IPS DF 4.7 (cell line): ENCODE results near the gene GNB4.

Experiments
- DNase-seq: peaks from one replicate; pipeline ENCODE4 v3.0.0-alpha.2; 2013; ENCODE audit warnings: low spot score; ENCODE audit errors: extremely low read depth

Gene GNB4

GRCh38 chr3:179451265-179452175 is at the start of gene GNB4:
Gene GNB4, minus strand, starts transcription at chr3:179451470. Its CDS starts 25,270 bp downstream, at chr3:179426200.
- DNase-seq: no peak

- DNase-seq: no peak
These were observed 44.2 kb upstream of the GNB4 start for GRCh38 chr3:179495483-179495882.

- no peak for DNase-seq
These were observed 42.0 kb upstream of the GNB4 start for GRCh38 chr3:179493260-179493659.

- no peak for DNase-seq
These were observed 36.9 kb upstream of the GNB4 start for GRCh38 chr3:179488213-179488612.

GRCh38 chr3:179486806-179487205 is 35.5 kb upstream of the GNB4 start:
- DNase-seq: no peak

GRCh38 chr3:179482857-179483256 is 31.6 kb upstream of the GNB4 start:
- DNase-seq: no peak

- DNase-seq: no peak
These were observed 24.9 kb upstream of the GNB4 start for GRCh38 chr3:179476215-179476614.

- DNase-seq: no peak
These were observed 23.2 kb upstream of the GNB4 start for GRCh38 chr3:179474480-179474879.

- DNase-seq: no peak
These were observed 22.3 kb upstream of the GNB4 start for GRCh38 chr3:179473565-179473964.

GRCh38 chr3:179464323-179465092 is 13.2 kb upstream of the GNB4 start:
- DNase-seq: no peak

GRCh38 chr3:179463319-179463718 is 12.0 kb upstream of the GNB4 start:
- no peak for DNase-seq

GRCh38 chr3:179460260-179460659 is 9.0 kb upstream of the GNB4 start:
- no peak for DNase-seq

- DNase-seq: no peak
These were observed 4.7 kb upstream of the GNB4 start for GRCh38 chr3:179455954-179456353.

- DNase-seq: no peak
These were observed 3.6 kb upstream of the GNB4 start for GRCh38 chr3:179454887-179455286.

GRCh38 chr3:179453967-179454366 is 2.7 kb upstream of the GNB4 start:
- no peak for DNase-seq

GRCh38 chr3:179452872-179453271 is 1.6 kb upstream of the GNB4 start:
- DNase-seq: no peak

- no peak for DNase-seq
These were observed 900 bp upstream of the GNB4 start for GRCh38 chr3:179452176-179452564.

GRCh38 chr3:179450901-179451264 is 387 bp downstream of the GNB4 start:
- no peak for DNase-seq

GRCh38 chr3:179450261-179450701 is 989 bp downstream of the GNB4 start:
- no peak for DNase-seq

- DNase-seq: no peak
These were observed 1.6 kb downstream of the GNB4 start for GRCh38 chr3:179449636-179450035.

- no peak for DNase-seq
These were observed 4.0 kb downstream of the GNB4 start for GRCh38 chr3:179447251-179447650.

GRCh38 chr3:179446501-179446900 is 4.8 kb downstream of the GNB4 start:
- DNase-seq: no peak
